Loucy (cell line): ENCODE measurements around the gene KRT79.

ENCODE experiments used
- EZH2phosphoT487 ChIP-seq: fragments of 200-600 bp; IDR thresholded peaks from 2 replicates; pipeline ENCODE4 v1.6.1; 2018; ENCODE audit warnings: antibody characterized with exemption, mild to moderate bottlenecking, moderate library complexity, borderline replicate concordance
- TF ChIP-seq, protein P1 (sequence below): fragments of 200-600 bp; sonication (generic); conservative IDR thresholded peaks from 2 replicates; pipeline ENCODE4 v1.5.1; 2014; ENCODE audit warnings: mild to moderate bottlenecking, antibody characterized with exemption, low read length

DNA sequence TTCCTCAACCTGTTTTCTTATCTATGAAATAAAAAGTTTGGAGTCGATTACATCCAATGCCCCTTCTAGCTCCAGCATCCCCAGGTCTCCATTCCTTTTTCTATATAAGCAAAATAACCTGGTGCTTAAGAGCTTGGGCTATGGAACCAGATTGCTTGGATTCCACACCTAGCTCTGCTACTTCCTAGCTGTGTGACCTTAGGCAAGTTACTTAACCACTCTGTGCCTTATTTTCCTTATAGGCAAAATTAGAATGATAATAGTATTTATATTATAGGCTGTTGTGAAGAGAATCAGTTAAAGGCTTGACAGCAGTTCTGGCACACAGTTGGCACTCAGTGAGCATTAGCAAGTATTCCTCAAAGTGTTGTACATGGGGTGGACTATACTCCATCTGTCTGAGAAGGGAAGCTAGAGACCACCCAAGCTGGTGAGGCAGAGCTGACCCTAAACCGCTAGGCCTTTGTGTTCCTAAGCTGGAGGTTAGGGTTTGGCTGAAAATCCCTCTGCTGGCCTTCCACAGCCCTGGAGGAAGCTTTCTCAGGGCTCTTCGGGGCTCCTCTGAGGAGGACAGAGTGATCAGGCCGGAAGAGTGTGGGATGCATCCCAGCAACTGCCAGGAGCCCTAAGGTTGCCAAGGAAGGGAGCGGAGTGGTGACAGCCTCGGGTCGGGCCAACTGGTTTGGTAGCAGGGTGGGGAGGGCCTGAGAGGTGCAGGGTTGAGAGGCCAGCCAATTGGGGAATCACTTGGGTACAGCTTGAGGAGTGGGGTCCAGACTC lies 14.2 kb downstream of the KRT79 start:
- TF ChIP-seq, protein P1, sequence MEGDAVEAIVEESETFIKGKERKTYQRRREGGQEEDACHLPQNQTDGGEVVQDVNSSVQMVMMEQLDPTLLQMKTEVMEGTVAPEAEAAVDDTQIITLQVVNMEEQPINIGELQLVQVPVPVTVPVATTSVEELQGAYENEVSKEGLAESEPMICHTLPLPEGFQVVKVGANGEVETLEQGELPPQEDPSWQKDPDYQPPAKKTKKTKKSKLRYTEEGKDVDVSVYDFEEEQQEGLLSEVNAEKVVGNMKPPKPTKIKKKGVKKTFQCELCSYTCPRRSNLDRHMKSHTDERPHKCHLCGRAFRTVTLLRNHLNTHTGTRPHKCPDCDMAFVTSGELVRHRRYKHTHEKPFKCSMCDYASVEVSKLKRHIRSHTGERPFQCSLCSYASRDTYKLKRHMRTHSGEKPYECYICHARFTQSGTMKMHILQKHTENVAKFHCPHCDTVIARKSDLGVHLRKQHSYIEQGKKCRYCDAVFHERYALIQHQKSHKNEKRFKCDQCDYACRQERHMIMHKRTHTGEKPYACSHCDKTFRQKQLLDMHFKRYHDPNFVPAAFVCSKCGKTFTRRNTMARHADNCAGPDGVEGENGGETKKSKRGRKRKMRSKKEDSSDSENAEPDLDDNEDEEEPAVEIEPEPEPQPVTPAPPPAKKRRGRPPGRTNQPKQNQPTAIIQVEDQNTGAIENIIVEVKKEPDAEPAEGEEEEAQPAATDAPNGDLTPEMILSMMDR: no peak
- TF ChIP-seq EZH2phosphoT487: no peak
